Neural progenitor cell (in vitro differentiated cells): Measurements from ENCODE around the gene RELN.

Experiments used
- EZH2 ChIP-seq: fragments of 200-600 bp; sonication (generic); IDR thresholded peaks from 2 replicates; pipeline ENCODE4 v1.6.1; 2017; ENCODE audit warnings: antibody characterized with exemption, mild to moderate bottlenecking, moderate library complexity
- EZH2phosphoT487 ChIP-seq: fragments of 200-600 bp; sonication (generic); IDR thresholded peaks from 2 replicates; pipeline ENCODE4 v1.6.1; 2017; ENCODE audit warnings: antibody characterized with exemption
- TF ChIP-seq, protein P1 (sequence below): fragments of 200-600 bp; sonication (generic); IDR thresholded peaks from 2 replicates; pipeline ENCODE4 v1.5.1; 2017; ENCODE audit warnings: antibody characterized with exemption, mild to moderate bottlenecking

DNA sequence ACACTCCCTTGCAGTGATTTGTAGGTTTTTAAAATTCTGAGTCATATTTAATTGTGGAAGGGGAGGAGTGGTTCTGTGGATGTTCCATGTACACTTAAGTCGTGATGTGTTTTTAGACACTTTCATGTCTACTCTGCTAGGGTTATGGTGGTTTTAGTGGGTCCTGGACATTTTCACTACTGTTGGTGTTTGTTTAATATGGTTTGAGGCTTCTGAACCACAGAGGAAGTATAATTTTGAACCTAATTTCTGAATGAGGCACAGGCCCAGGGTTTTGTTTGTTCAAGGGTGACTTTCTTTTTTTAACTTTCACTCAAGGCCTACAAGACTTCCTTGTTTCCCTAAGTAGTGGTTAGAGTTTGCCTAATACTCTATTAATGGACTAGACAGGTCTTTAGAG lies 556.7 kb downstream of the RELN start:
- TF ChIP-seq, protein P1, sequence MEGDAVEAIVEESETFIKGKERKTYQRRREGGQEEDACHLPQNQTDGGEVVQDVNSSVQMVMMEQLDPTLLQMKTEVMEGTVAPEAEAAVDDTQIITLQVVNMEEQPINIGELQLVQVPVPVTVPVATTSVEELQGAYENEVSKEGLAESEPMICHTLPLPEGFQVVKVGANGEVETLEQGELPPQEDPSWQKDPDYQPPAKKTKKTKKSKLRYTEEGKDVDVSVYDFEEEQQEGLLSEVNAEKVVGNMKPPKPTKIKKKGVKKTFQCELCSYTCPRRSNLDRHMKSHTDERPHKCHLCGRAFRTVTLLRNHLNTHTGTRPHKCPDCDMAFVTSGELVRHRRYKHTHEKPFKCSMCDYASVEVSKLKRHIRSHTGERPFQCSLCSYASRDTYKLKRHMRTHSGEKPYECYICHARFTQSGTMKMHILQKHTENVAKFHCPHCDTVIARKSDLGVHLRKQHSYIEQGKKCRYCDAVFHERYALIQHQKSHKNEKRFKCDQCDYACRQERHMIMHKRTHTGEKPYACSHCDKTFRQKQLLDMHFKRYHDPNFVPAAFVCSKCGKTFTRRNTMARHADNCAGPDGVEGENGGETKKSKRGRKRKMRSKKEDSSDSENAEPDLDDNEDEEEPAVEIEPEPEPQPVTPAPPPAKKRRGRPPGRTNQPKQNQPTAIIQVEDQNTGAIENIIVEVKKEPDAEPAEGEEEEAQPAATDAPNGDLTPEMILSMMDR, result no peak
- TF ChIP-seq EZH2phosphoT487, result no peak
- no peak for TF ChIP-seq EZH2
